ENCODE results near the gene ADD3.

ADD3 gene

GRCh38 chr10:110002801-110003523 lies 4.8 kb upstream of the ADD3 start:
- no peak for DNase-seq (ENCODE audit: low spot score)

GRCh38 chr10:110003524-110003885 lies 4.3 kb upstream of the ADD3 start:
- no peak for DNase-seq (ENCODE audit: low spot score)

GRCh38 chr10:110005719-110006118 lies 2.1 kb upstream of the ADD3 start:
- DNase-seq (ENCODE audit: low spot score) = no peak

- peak; percentile 56 for DNase-seq (ENCODE audit: low spot score)
Observed at GRCh38 chr10:110006358-110007160, 1.2 kb upstream of the ADD3 start.

- peak; percentile 52 for DNase-seq (ENCODE audit: low spot score)
Observed at GRCh38 chr10:110007161-110007700, 553 bp upstream of the ADD3 start.

- DNase-seq (ENCODE audit: low spot score) = no peak
Observed at GRCh38 chr10:110008518-110009339, 945 bp downstream of the ADD3 start.

GRCh38 chr10:110009736-110010475 lies 2.1 kb downstream of the ADD3 start:
- no peak for DNase-seq (ENCODE audit: low spot score)

GRCh38 chr10:110010486-110011378 lies 2.9 kb downstream of the ADD3 start:
- DNase-seq (ENCODE audit: low spot score) = no peak

GRCh38 chr10:110011681-110012080 lies 3.9 kb downstream of the ADD3 start:
- no peak for DNase-seq (ENCODE audit: low spot score)

GRCh38 chr10:110013630-110014293 lies 6.0 kb downstream of the ADD3 start:
- DNase-seq (ENCODE audit: low spot score) = no peak

GRCh38 chr10:110016039-110016438 lies 8.3 kb downstream of the ADD3 start:
- DNase-seq (ENCODE audit: low spot score) = no peak

- DNase-seq (ENCODE audit: low spot score) = no peak
Observed at GRCh38 chr10:110017052-110017451, 9.3 kb downstream of the ADD3 start.

- no peak for DNase-seq (ENCODE audit: low spot score)
Observed at GRCh38 chr10:110017907-110018306, 10.1 kb downstream of the ADD3 start.

- no peak for DNase-seq (ENCODE audit: low spot score)
Observed at GRCh38 chr10:110020265-110020664, 12.5 kb downstream of the ADD3 start.

- DNase-seq (ENCODE audit: low spot score) = no peak
Observed at GRCh38 chr10:110022716-110023504, 15.1 kb downstream of the ADD3 start.

- DNase-seq (ENCODE audit: low spot score) = no peak
Observed at GRCh38 chr10:110023785-110024465, 16.1 kb downstream of the ADD3 start.

GRCh38 chr10:110029450-110029849 lies 21.7 kb downstream of the ADD3 start:
- no peak for DNase-seq (ENCODE audit: low spot score)
